Measurements from ENCODE around the gene DEFB124.

DNA sequence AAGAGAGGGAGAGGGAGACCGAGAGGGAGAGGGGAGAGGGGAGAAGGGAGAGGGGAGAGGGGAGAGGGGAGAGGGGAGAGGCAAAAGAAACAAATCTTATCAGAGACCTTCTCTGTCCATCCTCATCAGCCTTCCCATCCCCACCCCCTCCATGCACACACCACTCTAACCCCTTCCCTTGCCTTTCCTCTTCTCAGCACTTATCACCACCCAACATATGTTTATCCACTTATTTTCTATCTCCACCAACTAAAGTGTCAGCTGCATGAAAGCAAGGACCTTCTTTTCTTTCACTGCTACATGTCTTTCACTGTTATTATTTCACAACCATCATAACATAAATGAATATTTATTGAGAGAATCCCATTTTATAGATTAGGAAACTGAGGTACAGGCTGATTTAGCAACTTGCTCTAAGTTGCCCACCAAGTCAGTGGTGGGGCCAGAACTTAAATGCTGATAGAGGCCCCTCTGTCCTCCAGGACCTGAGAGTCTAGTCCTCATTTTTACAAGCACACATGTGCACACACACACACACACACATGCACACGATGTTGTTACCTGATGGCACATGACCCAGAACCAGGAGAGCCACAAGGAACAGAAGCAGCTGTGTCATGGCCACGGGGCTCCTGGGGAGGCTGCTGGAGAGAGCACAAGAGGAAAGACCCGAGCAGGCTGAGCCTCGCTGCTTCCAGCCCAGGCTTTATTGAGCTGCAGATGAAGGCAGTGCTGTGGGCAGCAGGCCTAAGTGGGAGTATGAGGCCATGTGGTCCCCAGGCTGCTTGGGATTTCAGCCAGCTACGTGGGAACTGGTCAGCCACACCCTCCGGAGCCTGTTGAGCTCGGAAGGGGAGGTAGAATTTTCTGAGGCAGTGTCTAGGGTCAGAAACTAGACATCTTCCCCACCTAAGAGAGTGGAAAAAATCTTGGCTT is 2.3 kb downstream of the DEFB124 start:
- no peak for TF ChIP-seq POLR2A (IDR thresholded peaks at IDR 0.05)
- TF ChIP-seq, protein P1, sequence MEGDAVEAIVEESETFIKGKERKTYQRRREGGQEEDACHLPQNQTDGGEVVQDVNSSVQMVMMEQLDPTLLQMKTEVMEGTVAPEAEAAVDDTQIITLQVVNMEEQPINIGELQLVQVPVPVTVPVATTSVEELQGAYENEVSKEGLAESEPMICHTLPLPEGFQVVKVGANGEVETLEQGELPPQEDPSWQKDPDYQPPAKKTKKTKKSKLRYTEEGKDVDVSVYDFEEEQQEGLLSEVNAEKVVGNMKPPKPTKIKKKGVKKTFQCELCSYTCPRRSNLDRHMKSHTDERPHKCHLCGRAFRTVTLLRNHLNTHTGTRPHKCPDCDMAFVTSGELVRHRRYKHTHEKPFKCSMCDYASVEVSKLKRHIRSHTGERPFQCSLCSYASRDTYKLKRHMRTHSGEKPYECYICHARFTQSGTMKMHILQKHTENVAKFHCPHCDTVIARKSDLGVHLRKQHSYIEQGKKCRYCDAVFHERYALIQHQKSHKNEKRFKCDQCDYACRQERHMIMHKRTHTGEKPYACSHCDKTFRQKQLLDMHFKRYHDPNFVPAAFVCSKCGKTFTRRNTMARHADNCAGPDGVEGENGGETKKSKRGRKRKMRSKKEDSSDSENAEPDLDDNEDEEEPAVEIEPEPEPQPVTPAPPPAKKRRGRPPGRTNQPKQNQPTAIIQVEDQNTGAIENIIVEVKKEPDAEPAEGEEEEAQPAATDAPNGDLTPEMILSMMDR (IDR thresholded peaks at IDR 0.05) = no peak

All from suprapubic skin (tissue), 3 donors.